HG03432 (cell line): Measurements from ENCODE around the gene CCNC.
A peak's percentile ranks its signal among the peaks of the same experiment; 100 is the strongest.

Source experiments
- ATAC-seq: cut with Tn5 transposase; IDR thresholded peaks from one replicate; pipeline ENCODE4 v1.9.1; 2021; ENCODE audit warnings: mild to moderate bottlenecking, moderate library complexity; ENCODE audit not compliant: unreplicated experiment

The CCNC gene, protein sequence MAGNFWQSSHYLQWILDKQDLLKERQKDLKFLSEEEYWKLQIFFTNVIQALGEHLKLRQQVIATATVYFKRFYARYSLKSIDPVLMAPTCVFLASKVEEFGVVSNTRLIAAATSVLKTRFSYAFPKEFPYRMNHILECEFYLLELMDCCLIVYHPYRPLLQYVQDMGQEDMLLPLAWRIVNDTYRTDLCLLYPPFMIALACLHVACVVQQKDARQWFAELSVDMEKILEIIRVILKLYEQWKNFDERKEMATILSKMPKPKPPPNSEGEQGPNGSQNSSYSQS

GRCh38 chr6:99568103-99568933, at the start of gene CCNC:
Gene CCNC, minus strand, starts transcription at chr6:99568660. Its CDS starts 133 bp downstream, at chr6:99568527.
- peak; percentile 98 for ATAC-seq

DNA sequence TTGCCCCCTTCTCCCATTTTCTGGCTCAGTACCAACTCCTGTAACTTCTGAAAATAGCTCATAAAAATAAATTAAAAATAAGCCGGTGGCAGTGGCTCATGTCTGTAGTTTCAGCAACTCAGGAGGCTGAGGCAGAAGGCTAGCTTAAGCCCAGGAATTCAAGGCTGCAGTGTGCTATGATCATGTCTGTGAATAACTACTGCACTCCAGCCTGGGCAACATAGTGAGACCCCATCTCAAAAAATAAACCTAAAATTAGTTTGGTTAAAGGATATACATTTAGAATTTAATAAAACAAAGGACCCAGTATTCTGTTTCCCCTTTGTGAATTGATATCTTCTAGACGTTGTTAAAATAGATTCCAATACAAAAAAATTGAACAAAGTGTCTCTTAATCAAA, 48.7 kb upstream of the CCNC start:
- ATAC-seq, result no peak

DNA sequence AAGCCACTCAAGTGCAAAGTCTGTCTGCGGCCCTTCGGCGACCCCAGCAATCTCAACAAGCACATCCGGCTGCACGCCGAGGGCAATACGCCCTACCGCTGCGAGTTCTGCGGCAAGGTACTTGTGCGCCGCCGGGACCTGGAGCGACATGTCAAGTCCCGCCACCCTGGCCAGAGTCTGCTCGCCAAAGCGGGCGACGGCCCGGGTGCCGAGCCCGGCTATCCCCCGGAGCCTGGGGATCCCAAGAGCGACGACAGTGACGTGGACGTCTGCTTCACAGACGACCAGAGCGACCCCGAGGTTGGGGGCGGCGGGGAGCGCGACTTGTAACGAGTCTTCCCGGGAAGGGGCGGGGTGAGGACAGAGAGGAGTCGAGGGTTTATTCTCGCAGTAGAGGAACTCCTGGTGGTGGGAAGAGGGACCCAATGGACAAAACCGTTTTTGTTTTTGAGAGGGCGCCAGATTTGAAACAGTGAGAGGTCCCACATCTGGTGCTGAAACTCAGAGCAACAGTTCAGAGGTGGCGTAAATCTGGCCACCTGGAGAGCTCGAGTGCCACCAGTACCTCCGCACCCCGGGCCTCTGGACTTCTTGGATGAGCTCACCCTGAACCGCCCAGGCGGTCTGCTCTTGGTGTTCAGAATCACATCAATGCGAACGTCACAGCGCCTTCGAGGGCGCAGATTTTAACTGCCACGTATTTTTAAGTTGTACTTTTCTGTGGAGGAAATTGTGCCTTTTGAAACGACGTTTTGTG, 46.1 kb upstream of the CCNC start:
- ATAC-seq, result peak; percentile 10

GRCh38 chr6:99613705-99614429, 45.4 kb upstream of the CCNC start:
- ATAC-seq, result peak; percentile 71

DNA sequence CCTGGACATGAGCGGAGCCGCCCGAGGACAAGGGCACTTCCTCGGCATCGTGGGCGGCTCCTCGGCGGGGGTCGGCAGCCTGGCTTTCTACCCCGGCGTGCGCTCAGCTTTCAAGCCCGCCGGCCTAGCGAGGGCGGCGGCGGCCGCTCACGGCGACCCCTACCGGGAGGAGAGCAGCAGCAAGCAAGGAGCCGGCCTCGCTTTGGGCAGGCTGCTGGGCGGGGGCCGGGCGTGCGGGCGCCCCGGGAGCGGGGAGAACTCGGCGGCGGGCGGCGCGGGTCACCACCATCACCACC, 44.9 kb upstream of the CCNC start:
- peak; percentile 69 for ATAC-seq

DNA sequence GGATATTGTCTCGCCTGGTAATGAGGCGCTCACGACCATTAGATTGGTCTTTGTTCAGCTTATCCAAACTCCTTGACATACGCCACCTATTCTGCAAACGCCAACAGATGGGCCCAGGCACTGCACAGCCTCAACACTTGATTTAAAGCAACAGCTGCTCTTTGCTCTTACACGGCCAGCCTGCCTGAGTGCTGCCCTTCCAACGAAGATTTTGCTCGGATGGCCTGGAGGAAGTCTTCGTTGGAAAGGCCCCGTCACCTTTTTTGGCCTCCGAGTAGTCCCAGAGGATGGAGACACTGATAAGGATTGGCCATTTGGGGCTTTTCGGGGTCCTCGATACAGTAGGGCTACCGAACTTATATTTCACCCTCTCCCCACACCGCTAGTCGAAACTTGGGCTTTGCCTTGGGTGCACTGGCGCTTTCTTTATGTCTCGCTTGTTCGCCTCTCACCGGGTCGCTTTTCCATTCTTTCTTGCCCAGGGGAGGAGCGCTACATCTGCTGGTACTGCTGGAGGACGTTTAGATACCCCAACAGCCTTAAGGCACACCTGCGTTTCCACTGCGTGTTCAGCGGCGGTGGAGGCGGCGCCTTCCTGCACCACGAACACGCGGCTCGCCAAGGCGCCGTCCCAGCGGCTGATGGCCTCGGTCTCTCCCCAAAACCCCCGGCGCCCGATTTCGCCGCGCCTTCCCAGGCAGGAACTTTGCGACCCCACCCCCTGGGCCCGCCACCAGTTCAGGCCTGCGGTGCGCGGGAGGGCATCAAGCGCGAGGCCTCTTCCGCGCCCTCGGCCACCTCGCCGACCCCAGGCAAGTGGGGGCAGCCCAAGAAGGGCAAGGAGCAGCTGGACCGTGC, 44.3 kb upstream of the CCNC start:
- peak; percentile 5 for ATAC-seq

- ATAC-seq, result peak; percentile 56
Measured at GRCh38 chr6:99611148-99611547, 42.7 kb upstream of the CCNC start.

- no peak for ATAC-seq
Measured at GRCh38 chr6:99609905-99610489, 41.5 kb upstream of the CCNC start.

DNA sequence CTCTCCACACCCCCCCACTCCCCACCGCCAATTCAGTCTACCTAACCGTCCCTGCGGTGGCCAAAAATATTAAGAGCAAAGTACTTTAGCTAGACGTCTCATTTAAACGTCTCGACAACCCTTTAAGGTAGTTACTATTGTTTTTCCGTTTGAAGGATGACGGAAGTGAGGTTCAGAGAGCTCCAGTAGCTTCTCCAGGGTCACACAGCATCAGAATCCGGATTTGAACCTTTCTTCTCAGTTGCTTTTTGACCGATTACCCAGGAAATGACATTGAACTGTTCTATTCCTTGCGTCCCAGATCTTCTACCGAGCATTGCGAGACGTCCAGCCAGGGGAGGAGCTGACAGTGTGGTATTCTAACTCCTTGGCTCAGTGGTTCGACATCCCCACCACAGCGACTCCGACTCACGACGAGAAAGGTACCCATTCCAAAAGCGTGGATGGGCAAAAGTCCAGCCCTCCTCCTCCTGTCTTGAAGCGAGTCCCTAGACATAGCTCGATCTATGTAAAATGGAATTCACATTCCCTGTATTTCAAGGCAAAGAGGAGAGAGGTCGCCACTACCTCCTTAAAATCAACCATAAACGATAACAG, 40.5 kb upstream of the CCNC start:
- ATAC-seq, result no peak

DNA sequence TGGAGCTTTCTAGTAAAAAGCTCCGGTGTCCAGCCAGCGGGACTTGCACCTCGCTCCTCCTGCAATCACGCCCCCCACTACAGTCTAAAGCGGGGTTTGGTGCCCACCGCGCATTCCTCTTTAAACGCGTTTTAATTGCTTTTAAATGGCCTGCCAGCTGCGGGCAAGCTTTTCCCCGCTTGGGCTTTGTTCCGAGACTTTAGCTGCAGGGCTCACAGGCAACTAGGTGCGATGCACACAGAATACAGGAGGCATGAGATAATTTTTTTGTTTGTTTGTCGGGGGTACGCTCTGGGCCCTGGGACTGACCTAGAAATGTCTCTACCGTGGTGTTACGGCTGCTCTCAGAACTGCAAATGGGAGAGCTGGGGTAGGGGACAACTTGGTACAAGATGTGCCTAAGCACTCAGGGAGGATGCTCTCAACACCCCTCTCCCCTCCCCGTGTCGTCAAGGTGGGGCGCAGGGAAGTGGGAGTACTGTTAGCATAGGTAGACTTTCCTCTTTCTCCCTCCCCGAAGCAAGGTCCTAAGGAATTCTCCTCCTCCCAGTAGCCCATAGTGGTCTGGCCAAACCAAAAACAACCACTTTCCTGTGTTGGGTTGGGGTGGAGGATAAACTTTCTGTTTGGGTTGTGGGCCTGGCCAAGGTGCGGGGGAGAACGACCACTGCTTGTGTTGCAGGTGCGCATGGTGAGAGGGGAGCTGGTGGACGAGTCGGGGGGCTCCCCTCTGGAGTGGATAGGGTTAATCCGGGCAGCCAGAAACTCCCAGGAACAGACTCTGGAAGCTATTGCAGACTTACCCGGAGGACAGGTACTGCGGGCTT, 39.8 kb upstream of the CCNC start:
- no peak for ATAC-seq

DNA sequence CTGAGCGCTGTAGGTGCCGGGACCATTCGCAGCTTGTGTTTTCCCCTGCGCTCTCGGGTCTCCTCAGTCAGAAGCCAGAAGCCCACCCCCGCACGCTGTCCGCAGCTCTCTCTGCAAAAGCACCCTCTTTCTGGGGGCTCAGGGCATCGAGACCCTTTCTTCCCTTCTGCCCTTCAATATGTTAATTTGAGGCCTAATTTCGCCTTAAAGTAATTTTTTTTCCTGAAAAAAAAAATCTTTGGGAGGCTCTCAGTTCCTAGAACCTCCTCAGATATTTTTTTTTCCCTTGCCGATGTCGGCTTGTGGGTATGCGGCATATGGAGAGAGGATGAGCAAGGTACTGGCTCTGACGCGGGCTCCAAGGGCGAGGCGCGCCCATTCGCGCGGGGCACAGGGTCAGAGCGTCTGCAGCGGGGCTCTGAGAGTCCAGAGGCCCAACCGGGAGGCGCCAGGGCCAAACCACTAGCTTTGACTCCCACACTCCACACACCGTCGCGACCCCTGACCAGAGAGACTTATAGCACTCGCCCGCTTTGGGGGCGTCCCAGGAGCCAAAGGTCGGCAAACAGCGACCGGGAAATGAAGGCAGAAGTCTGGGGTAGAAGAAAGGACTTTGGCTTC, 39.1 kb upstream of the CCNC start:
- ATAC-seq, result no peak

- ATAC-seq, result no peak
Measured at GRCh38 chr6:99606656-99607415, 38.4 kb upstream of the CCNC start, which contains the start of gene PRDM13. Gene PRDM13, plus strand, starts transcription at chr6:99606833. Its CDS starts 202 bp downstream, at chr6:99607035.

DNA sequence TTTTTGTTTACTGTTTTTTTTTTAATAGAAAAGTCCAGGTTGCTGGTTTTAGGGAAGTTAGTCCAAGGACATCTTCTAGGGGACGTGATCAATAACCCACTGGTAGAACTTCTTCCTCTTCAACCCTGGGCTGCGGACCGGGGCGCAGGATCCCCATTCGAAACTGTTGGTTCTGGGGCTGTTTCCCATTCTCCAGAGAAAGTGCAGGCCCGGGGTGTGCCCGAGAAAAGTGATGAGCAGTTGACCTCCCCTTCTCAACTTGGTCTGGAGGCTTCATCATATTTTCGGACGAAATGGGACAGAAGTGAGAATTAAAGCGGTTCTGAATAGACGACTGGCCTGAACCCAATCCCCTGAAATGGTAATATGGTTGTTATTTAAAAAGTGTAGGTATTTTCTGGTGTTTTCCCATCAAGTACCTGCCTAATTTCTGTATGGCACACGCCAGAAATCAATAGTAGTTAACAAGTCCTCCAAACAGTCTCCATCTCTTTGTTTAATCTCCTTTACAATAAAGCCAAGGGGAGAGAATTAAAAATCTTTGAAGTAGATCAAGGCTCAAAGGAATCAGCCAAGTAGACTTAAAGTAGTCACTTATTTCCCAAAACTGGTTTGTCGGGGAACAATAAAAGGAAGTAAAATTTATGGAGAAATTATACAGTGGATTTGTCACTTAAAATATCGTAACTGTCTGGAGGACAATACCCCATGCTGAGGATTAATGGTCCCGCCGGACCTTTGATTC, 37.6 kb upstream of the CCNC start:
- no peak for ATAC-seq

DNA sequence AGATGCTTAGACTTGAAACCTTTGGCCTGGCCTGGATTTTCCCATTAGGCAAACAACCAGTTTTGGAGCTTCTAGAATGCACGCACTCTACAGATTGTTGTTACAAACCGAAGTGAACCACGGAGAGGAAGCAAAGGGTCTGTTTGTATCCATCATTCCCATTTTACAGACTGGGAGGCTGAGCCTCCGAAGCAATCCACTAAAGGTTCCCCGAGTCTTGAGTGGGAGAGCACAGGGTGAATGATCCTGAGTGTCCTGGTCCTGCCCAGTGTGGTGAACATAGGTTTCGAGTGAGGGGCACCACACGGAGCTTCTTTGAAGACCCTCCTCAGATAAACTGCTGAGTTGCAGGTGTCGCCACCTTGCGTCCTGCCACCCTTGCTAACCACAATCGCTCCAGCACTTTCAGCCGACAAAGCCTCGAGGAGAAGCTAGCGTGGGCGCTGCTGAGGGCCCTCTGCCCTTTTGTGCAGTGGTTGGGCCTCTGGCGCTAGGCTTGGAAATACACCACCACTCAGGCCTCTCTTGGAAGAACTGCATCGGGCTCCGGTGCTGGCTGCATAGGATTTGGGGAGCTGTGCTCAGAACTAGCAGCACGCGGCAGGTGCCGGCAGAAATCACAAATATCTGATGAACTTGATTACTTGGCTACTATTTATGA, 36.7 kb upstream of the CCNC start:
- no peak for ATAC-seq

GRCh38 chr6:99604166-99605073, 36.0 kb upstream of the CCNC start:
- ATAC-seq, result no peak
